VCaP (cell line): ENCODE measurements around the gene ARHGAP42.

Source experiments
- H3K27ac ChIP-seq: fragments of 450-650 bp; 2 replicates; pipeline ENCODE4 v1.5.1; 2017
- TF ChIP-seq, protein P1 (sequence below): fragments of 450-650 bp; conservative IDR thresholded peaks from 2 replicates; pipeline ENCODE4 v1.5.1; 2017; ENCODE audit warnings: mild to moderate bottlenecking, moderate library complexity

Gene ARHGAP42

DNA sequence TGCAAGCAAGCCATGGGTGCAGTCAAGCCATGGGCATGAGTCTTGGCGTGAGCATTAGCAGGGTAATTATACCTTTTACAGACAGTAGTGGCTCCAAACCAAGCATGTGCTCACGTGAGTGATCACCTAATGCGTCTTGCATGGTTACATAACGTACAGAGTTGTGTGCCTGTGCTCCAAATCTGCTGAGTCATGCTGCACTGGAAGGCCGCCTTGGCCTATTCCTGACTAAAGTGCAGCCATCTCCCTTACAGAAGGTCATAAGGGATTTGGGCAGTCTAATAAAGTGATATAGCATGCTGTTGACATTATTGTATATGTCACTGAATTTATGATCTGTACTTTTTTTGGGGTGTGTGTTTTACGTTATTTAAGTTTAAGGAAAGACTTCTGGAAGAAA is 102.4 kb downstream of the ARHGAP42 start:
- H3K27ac ChIP-seq: no peak overlapping the region
- TF ChIP-seq, protein P1, sequence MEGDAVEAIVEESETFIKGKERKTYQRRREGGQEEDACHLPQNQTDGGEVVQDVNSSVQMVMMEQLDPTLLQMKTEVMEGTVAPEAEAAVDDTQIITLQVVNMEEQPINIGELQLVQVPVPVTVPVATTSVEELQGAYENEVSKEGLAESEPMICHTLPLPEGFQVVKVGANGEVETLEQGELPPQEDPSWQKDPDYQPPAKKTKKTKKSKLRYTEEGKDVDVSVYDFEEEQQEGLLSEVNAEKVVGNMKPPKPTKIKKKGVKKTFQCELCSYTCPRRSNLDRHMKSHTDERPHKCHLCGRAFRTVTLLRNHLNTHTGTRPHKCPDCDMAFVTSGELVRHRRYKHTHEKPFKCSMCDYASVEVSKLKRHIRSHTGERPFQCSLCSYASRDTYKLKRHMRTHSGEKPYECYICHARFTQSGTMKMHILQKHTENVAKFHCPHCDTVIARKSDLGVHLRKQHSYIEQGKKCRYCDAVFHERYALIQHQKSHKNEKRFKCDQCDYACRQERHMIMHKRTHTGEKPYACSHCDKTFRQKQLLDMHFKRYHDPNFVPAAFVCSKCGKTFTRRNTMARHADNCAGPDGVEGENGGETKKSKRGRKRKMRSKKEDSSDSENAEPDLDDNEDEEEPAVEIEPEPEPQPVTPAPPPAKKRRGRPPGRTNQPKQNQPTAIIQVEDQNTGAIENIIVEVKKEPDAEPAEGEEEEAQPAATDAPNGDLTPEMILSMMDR: no peak

DNA sequence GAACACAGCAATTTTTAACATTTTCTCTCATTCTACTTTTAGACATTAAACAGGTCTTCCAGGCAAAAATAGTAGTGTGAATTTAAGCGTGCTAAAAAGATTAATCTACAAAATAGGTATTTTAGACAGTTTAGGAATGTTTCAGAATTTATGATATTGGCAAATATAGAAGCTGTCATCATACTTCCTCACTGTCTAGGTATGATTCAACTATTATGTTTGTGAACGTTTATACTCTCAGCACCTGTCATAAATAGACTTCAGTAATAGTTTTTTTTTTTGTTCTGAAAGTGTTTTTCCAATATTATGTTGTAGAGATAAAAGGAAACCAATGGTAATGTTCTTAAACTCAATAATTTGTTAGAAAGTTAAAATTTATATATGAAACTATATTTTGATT is 103.0 kb downstream of the ARHGAP42 start:
- no peak overlapping the region for H3K27ac ChIP-seq
- TF ChIP-seq, protein P1: no peak

DNA sequence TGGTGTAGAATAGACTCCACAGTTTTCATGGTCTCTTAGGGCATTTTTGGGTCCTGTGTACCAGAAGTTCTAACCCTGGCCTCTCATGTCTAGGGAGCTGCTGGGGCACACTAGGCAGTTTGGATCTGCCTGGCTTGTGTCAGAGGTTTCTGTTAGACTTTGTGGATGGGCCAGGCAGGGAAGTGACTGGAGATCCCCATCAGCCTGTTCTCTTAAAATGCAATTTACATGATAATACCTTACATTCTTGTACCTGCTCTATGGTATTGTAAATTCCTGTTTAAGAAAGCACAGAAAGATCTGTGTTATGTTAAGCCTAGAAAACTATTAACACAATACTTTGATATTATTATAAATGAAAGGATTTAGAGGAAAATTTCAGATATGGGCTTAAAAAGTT is 104.0 kb downstream of the ARHGAP42 start:
- TF ChIP-seq, protein P1: no peak
- H3K27ac ChIP-seq: no peak overlapping the region

DNA sequence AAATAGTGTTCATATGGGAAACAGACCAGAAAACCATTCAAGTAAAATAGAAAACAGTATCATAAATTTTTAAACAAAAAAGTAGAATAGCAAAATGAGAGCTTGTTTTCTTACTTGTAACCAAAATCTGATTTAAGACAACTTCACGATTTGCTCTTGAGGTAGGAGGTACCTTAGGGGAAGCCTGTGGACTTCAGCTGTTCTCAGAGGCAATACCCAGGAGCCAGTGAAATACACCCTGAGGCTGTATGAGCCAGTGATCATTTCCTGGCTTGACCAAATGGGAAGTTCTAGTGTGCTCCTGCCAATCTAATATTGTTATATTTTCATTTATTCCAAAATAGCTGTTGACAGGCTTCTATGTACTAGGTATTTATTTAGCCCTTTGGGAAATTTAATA is 104.8 kb downstream of the ARHGAP42 start:
- TF ChIP-seq, protein P1: no peak
- H3K27ac ChIP-seq: no peak overlapping the region

DNA sequence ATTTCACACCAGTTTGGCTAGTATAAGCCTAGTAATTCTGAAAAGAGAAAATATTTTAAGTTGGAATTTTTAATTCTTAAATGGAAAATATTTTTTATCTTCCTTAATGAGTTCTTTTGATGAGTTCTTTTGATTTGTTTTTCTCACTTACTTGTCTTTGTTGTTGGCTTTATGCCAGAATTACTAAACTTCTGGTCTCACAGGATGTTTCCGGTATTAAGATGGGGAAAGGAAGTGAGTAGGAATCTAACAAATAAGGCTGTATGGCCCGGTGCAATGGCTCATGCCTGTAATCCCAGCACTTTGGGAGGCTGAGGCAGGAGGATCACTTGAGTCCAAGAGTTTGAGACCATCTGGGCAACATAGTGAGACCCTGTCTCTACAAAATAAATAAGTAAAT is 106.4 kb downstream of the ARHGAP42 start:
- no peak overlapping the region for H3K27ac ChIP-seq
- TF ChIP-seq, protein P1: no peak

DNA sequence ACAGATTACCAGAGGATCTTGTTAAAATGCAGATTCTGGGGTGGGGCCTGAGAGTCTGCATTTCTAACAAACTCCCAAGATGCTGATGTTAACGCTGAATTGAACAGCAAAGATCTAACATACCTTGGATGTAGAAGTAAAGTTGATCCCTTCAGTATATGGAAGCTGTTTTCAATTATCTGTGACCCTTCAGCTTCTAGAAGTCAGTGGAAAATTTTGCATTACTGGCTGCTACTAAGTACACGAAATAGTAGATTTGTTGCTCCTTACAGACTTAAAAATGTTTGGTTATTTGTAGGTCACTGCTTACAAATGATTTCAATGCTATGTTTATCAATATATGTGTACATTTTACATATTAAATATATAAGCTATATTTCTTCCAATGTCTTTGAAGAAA is 107.4 kb downstream of the ARHGAP42 start:
- TF ChIP-seq, protein P1: no peak
- H3K27ac ChIP-seq: no peak overlapping the region

DNA sequence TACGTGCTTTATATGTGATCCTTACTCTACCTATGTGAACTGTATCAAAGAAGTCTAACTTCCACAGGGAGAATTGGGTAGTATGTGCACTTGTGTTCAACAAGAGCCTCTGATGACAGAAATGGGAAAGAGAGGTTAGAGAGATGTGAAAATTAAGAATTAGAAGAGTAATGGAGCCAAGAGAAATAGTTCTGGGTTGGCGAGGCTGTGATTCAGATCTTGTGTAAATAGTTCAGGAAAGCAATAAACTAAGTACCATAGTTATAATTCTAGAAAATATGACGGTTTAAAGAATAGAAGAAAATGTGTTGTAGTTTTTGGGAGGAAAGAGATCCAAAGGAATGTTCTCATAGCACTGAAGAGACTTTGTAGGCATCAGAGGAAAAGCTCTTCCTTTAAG is 112.4 kb downstream of the ARHGAP42 start:
- H3K27ac ChIP-seq: no peak overlapping the region
- TF ChIP-seq, protein P1: no peak

DNA sequence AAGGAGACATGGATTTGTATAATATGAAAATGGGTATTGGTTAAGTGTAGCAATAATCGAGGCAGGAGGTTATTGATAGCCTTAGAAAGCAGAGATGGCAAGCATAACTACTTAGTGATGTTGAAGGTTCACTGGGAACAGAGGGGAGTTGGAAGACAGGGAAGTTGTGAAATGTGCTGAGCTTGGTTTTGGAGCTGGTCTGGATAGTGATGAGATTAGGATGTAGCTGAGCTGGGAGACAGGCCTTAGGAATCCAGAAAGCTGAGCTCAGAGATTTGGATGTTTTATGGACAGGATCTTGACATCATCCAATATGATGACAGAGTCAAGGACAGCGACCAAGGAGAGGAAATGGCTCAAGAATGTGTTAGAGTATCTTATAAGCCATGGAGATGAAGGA is 113.1 kb downstream of the ARHGAP42 start:
- TF ChIP-seq, protein P1: no peak
- no peak overlapping the region for H3K27ac ChIP-seq
